GM12874 (cell line): ENCODE data around the gene NAGS.

ENCODE experiments used
- CTCF ChIP-seq: IDR thresholded peaks from 2 replicates; pipeline ENCODE4 v1.5.1; 2011; ENCODE audit warnings: low read depth, mild to moderate bottlenecking, control low read depth, low read length, moderate library complexity; ENCODE audit not compliant: insufficient read depth

Gene NAGS

GRCh38 chr17:44000871-44001460 lies 3.5 kb upstream of the NAGS start:
- no peak for TF ChIP-seq CTCF

- TF ChIP-seq CTCF, result no peak
Measured at GRCh38 chr17:44001461-44001920, 2.9 kb upstream of the NAGS start.

GRCh38 chr17:44002141-44002848 lies 2.1 kb upstream of the NAGS start:
- TF ChIP-seq CTCF, result no peak

DNA sequence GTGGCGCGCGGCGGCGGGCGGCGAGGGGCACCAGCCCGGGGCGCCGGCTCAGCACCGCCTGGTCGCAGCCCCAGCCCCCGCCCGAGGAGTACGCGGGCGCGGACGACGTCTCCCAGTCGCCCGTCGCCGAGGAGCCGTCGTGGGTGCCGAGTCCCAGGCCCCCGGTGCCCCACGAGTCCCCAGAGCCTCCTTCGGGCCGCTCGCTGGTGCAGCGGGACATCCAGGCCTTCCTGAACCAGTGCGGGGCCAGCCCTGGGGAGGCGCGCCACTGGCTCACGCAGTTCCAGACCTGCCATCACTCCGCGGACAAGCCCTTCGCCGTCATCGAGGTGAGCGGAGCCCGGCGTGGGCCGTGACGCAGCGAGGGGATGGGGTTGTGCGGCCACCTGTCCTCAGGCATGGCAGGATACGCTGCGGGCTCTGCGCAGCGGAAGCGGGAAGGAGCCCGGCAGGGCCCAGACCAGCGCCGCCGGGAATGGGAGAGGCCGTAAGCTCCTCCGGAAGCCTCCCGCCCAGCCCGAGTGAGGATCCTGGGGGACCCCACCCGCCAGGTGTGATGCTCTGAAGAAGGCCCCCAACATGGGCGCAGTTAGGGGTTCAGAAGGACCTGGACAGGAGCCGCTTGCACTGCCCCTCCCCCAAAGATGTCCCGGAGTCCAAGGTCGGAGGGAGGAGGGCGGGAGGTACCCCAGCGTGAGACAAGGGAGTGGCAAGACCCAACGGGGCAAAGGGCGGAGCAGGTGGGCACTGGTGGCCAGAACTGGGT lies 522 bp downstream of the NAGS start:
- TF ChIP-seq CTCF, result no peak

- TF ChIP-seq CTCF, result peak; percentile 40
Measured at GRCh38 chr17:44005527-44006271, 1.3 kb downstream of the NAGS start.

DNA sequence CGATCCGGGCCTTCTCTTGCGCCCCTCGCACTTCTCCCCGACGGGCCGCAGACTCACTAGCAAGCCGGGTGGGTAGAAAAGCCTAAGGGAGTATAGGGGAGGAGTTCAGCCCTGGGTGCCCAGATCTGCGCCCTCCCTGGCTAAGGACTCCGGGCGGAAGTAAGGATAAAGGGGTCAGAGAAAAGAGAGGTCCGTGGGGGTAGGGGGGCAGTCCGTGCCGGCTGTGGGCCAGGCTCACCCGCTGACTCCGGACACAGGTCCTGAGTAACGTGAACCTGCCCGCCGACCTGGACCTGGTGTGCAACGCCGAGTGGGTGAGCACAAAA lies 1.8 kb downstream of the NAGS start:
- TF ChIP-seq CTCF, result no peak
